Measurements from ENCODE around the gene UGT1A4.

GRCh38 chr2:233691443-233692433 lies 26.8 kb upstream of the UGT1A4 start:
- TF ChIP-seq RAD21 (IDR thresholded peaks at IDR 0.05; ENCODE audit: low read depth), result no peak
- no peak for TF ChIP-seq TAF1 (IDR thresholded peaks at IDR 0.05; ENCODE audit: low read depth)
- TF ChIP-seq EP300 (IDR thresholded peaks at IDR 0.05; ENCODE audit: borderline replicate concordance), result no peak
- no peak for TF ChIP-seq REST (IDR thresholded peaks at IDR 0.05; ENCODE audit: low read depth)
- TF ChIP-seq CEBPB (IDR thresholded peaks at IDR 0.05), result no peak
- TF ChIP-seq TEAD4 (IDR thresholded peaks at IDR 0.05), result no peak
- no peak for TF ChIP-seq EGR1 (IDR thresholded peaks at IDR 0.05)
- no peak for TF ChIP-seq FOXM1 (IDR thresholded peaks at IDR 0.05; ENCODE audit: borderline replicate concordance, low read depth)
- no peak for TF ChIP-seq USF1 (IDR thresholded peaks at IDR 0.05)
- TF ChIP-seq YY1 (IDR thresholded peaks at IDR 0.05; ENCODE audit: low read depth), result no peak
- no peak for TF ChIP-seq CREB1 (IDR thresholded peaks at IDR 0.05; ENCODE audit: low read depth)
- TF ChIP-seq TCF12 (IDR thresholded peaks at IDR 0.05; ENCODE audit: low read depth), result no peak
- TF ChIP-seq MAX (IDR thresholded peaks at IDR 0.05), result no peak
- TF ChIP-seq NFIC (IDR thresholded peaks at IDR 0.05), result no peak
